AG09319 (cell line): ENCODE results near the gene LRIG3.
A peak's percentile ranks its signal among the peaks of the same experiment; 100 is the strongest.

Experiments used
- DNase-seq: peaks from one replicate; pipeline ENCODE4 v3.0.0-alpha.2; 2010; ENCODE audit warnings: low read depth; ENCODE audit errors: extremely low read depth
- CTCF ChIP-seq: IDR thresholded peaks from 2 replicates; pipeline ENCODE4 v1.5.1; 2011; ENCODE audit warnings: low read depth, mild to moderate bottlenecking, inconsistent platforms, low read length, moderate library complexity

LRIG3 gene

GRCh38 chr12:58880639-58881038, 39.7 kb downstream of the LRIG3 start:
- no peak for DNase-seq
- no peak for TF ChIP-seq CTCF

- DNase-seq, result peak; percentile 20
- no peak for TF ChIP-seq CTCF
Observed at GRCh38 chr12:58877243-58877743, 43.0 kb downstream of the LRIG3 start.

- DNase-seq, result peak; percentile 56
- TF ChIP-seq CTCF, result no peak
Observed at GRCh38 chr12:58873496-58873895, 46.8 kb downstream of the LRIG3 start.

GRCh38 chr12:58871556-58871955, 48.7 kb downstream of the LRIG3 start:
- no peak for DNase-seq
- no peak for TF ChIP-seq CTCF

- DNase-seq, result no peak
- TF ChIP-seq CTCF, result no peak
Observed at GRCh38 chr12:58870595-58870994, 49.7 kb downstream of the LRIG3 start.

GRCh38 chr12:58860788-58861240, 59.5 kb downstream of the LRIG3 start:
- DNase-seq, result no peak
- no peak for TF ChIP-seq CTCF

- no peak for DNase-seq
- no peak for TF ChIP-seq CTCF
Observed at GRCh38 chr12:58860056-58860787, 60.1 kb downstream of the LRIG3 start.
